ENCODE measurements around the gene TTN. TPM values are rescaled to one million over a fixed set of nuclear protein-coding genes. Genes with fewer than 3 reads are reported as not detected.

The TTN gene
- total and polyA plus RNA-seq, 3 donors from 2014 or later = 2.6 to 49.1 (median 30.8) TPM

DNA sequence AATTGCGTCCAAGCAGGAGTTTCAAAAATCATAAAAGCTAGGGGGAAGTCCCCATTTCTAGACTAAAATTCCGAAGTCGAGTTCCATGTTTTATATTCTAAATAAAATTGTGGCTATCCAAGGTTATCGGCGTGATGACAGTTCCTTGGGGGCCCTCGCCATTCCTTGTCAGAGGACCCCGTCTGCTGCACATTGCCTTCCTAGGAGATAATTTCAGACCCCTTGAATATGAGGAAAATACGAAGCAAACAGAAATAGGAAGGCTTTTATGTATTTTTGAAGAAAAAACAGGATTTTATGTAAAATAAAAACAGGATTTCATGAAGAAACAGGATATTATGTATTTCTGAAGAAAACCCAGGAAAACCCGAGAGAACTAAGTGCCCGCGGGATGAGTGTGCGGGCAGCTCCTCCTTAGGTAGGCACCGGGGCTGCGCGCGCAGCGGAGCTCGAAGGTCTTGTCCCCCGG lies 327.4 kb downstream of the TTN start:
- H3K36me3 ChIP-seq (ENCODE audit: low read depth, missing control alignments) = no peaks in the 10 kb centered on the region
- peaks cover 24% of the 10 kb centered on the region for H3K4me1 ChIP-seq
- H3K27me3 ChIP-seq = no peaks in the 10 kb centered on the region
- H3K4me3 ChIP-seq = peak overlapping the region; percentile 77 to 80
- no peaks in the 10 kb centered on the region for H3K9me3 ChIP-seq
- 13 to 16% methylated on average over 19 of the region's 19 CpGs for WGBS, 2 donors
- no peak for DNase-seq
- no peak for TF ChIP-seq CTCF (IDR thresholded peaks at IDR 0.05)
- intact Hi-C loops (cut with DNase I; ENCODE audit: low total_unique reads) = no loop called here
- H3K27ac ChIP-seq = peak overlapping the region; percentile 96 to 97

DNA sequence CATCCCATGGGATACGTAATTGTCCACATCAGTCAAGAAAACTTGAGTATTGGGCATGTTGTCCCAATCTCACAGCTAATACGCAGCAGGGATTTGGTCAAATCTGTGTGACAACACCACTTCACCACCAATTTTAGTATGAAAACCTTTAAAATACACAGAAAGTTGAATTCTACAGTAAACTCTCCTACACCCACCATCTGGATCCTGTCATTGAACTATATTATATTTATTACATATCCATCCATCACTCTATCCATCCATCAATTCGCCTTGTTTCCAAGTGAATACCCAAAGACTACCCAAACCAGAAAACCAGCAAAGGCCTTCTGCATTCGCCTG lies 328.0 kb downstream of the TTN start:
- no peaks in the 10 kb centered on the region for H3K27me3 ChIP-seq
- TF ChIP-seq CTCF (IDR thresholded peaks at IDR 0.05) (peak in 1 of 3 experiments; percentile 3), POLR2A (IDR thresholded peaks at IDR 0.05) (no peak)
- H3K9me3 ChIP-seq = no peaks in the 10 kb centered on the region
- DNase-seq = no peak
- intact Hi-C loops (cut with DNase I; ENCODE audit: low total_unique reads) = no loop called here
- H3K4me1 ChIP-seq = peaks cover 24% of the 10 kb centered on the region
- no peaks in the 10 kb centered on the region for H3K36me3 ChIP-seq (ENCODE audit: low read depth, missing control alignments)
- peak overlapping the region; percentile 96 to 97 for H3K27ac ChIP-seq
- 34 to 49% methylated on average over 4 of the region's 4 CpGs for WGBS, 2 donors
- H3K4me3 ChIP-seq = peak overlapping the region; percentile 77 to 80

- Histone ChIP-seq H3K36me3 (ENCODE audit: low read depth, missing control alignments) (no peaks in the 10 kb centered on the region), H3K9me3 (no peaks in the 10 kb centered on the region), H3K4me1 (peaks cover 24% of the 10 kb centered on the region), H3K27ac (peak within 1 kb of the TSS; percentile 96 to 97), H3K4me3 (peak within 1 kb of the TSS; percentile 77 to 80), H3K27me3 (no peaks in the 10 kb centered on the region)
- DNase-seq = peak; percentile 94
- intact Hi-C loops (cut with DNase I; ENCODE audit: low total_unique reads) = no loop called here
- WGBS, 2 donors = 1 to 2% methylated on average over 56 of the region's 56 CpGs
- peak; percentile 38 to 73 (median 50) for TF ChIP-seq CTCF (IDR thresholded peaks at IDR 0.05)
- TF ChIP-seq POLR2A (IDR thresholded peaks at IDR 0.05) = peak; percentile 69
Observed at GRCh38 chr2:178478439-178479274, 328.6 kb downstream of the TTN start, which contains the start of gene FKBP7. FKBP7 (minus strand) TSS chr2:178478600; CDS start chr2:178478499, 101 bp downstream.

- Histone ChIP-seq H3K27me3 (no peaks in the 10 kb centered on the region), H3K9me3 (no peaks in the 10 kb centered on the region), H3K4me1 (peaks cover 24% of the 10 kb centered on the region), H3K4me3 (peak overlapping the region; percentile 77 to 80), H3K36me3 (ENCODE audit: low read depth, missing control alignments) (no peaks in the 10 kb centered on the region), H3K27ac (peak overlapping the region; percentile 96 to 97)
- 0 to 2% methylated on average over 10 of the region's 10 CpGs for WGBS, 2 donors
- DNase-seq = no peak
- TF ChIP-seq CTCF (IDR thresholded peaks at IDR 0.05) (no peak), POLR2A (IDR thresholded peaks at IDR 0.05) (no peak)
- intact Hi-C loops (cut with DNase I; ENCODE audit: low total_unique reads) = no loop called here
Observed at GRCh38 chr2:178478130-178478438, 329.1 kb downstream of the TTN start.

Data from testis (tissue), 3 donors.